Activated T-cell treated with anti-CD3 and anti-CD28 coated beads, Interleukin-2, amount 50 U/mL, for 72 hours (primary cell): ENCODE measurements around the gene DENND6A. TPM values are rescaled to one million over a fixed set of nuclear protein-coding genes. Genes with fewer than 3 reads are reported as not detected.

ENCODE experiments used
- ATAC-seq, 2 donors: fragments of 150-1000 bp; cut with Tn5 transposase; replicated peaks in 1 of 2; 2 replicates each; pipeline ENCODE4 v1.10.0; 2021; ENCODE audit warnings: moderate library complexity in 2 of 2, mild to moderate bottlenecking in 1 of 2
- DNase-seq, 2 donors: peaks; one replicate each; pipeline ENCODE4 v3.0.0; 2021 to 2022; ENCODE audit warnings: mixed read lengths in 1 of 2
- H3K27ac Mint-ChIP-seq: one replicate; pipeline ENCODE4 v1.8.0; 2022; ENCODE audit warnings: mild to moderate bottlenecking, moderate library complexity, mixed read lengths
- H3K27me3 Mint-ChIP-seq: one replicate; pipeline ENCODE4 v1.8.0; 2022; ENCODE audit warnings: low read depth, mixed read lengths
- H3K36me3 Mint-ChIP-seq, 2 donors: one replicate each; pipeline ENCODE4 v1.8.0; 2022; ENCODE audit warnings: mixed read lengths in 2 of 2, mild to moderate bottlenecking in 1 of 2; ENCODE audit not compliant: insufficient read depth in 2 of 2
- H3K4me1 Mint-ChIP-seq: one replicate; pipeline ENCODE4 v1.8.0; 2022; ENCODE audit warnings: low read depth, mixed read lengths
- H3K4me3 Mint-ChIP-seq, 2 donors: one replicate each; pipeline ENCODE4 v1.8.0; 2022; ENCODE audit warnings: mild to moderate bottlenecking in 2 of 2, mixed read lengths in 2 of 2, moderate library complexity in 2 of 2
- H3K9me3 Mint-ChIP-seq, 2 donors: one replicate each; pipeline ENCODE4 v1.8.0; 2022; ENCODE audit warnings: mixed read lengths in 2 of 2
- total RNA-seq, 2 donors: library from RNA; stranded (reverse); gene quantifications; one replicate each; pipeline ENCODE4 v1.2.3, GENCODE V29; 2022

DENND6A gene
- total RNA-seq, 2 donors from 2014 or later, result 19.1 to 22.5 TPM

DNA sequence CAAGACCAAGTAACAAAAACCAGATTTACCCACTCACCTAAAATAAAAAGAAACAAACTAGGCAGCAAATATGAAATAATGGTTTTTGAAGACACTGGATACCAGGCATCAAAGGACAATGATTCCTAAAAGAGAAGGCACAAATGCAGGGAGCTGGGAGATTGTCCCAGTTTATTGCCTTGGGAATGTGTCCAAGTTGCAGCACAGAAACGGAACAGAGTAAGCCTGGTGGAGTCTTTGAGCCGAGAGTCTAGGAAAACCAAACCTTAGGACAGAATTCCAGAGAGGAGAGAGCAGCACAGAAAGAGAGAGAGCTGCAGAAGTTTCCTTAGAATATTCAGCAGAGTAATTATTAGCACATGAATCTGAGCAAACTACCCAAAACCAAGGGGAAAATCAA, 87.9 kb downstream of the DENND6A start:
- Mint-ChIP-seq H3K36me3 (peaks cover 21 to 35% of the 10 kb centered on the region in 2 donors), H3K27me3 (no peaks in the 10 kb centered on the region), H3K27ac (no peak overlapping the region), H3K4me3 (no peak overlapping the region), H3K4me1 (peaks cover 2% of the 10 kb centered on the region), H3K9me3 (peaks cover 9 to 11% of the 10 kb centered on the region in 2 donors)
- DNase-seq, result no peak
- ATAC-seq, result no peak

- Mint-ChIP-seq H3K9me3 (no peaks in the 10 kb centered on the region), H3K27ac (peak overlapping the region; percentile 91), H3K4me1 (peaks cover 25% of the 10 kb centered on the region), H3K4me3 (peak overlapping the region in 1 of 2 donors; percentile 29), H3K27me3 (no peaks in the 10 kb centered on the region), H3K36me3 (peaks cover 10 to 15% of the 10 kb centered on the region in 2 donors)
- DNase-seq (no peak), ATAC-seq (no peak)
Observed at GRCh38 chr3:57600195-57600594, 92.7 kb downstream of the DENND6A start.

- Mint-ChIP-seq H3K9me3 (no peaks in the 10 kb centered on the region), H3K27ac (peak overlapping the region; percentile 99), H3K27me3 (no peaks in the 10 kb centered on the region), H3K4me3 (peak overlapping the region; percentile 96 to 97), H3K36me3 (peaks cover 8 to 12% of the 10 kb centered on the region in 2 donors), H3K4me1 (peaks cover 36% of the 10 kb centered on the region)
- no peak for DNase-seq
- no peak for ATAC-seq
Observed at GRCh38 chr3:57598765-57599360, 94.0 kb downstream of the DENND6A start.

- Mint-ChIP-seq H3K4me3 (peak within 1 kb of the TSS; percentile 96 to 97), H3K4me1 (peaks cover 50% of the 10 kb centered on the region), H3K27ac (peak within 1 kb of the TSS; percentile 99), H3K9me3 (no peaks in the 10 kb centered on the region), H3K36me3 (peaks cover 8 to 12% of the 10 kb centered on the region in 2 donors), H3K27me3 (no peaks in the 10 kb centered on the region)
- peak; percentile 94 for ATAC-seq
- peak; percentile 99 to 100 for DNase-seq
Observed at GRCh38 chr3:57597127-57597923, 95.6 kb downstream of the DENND6A start, which contains the start of gene ARF4. TSS of gene ARF4 (minus strand) at chr3:57597344. CDS start at chr3:57597140, 204 bp downstream.

GRCh38 chr3:57596495-57597126, 96.3 kb downstream of the DENND6A start:
- DNase-seq, result peak; percentile 69 to 71
- H3K9me3 Mint-ChIP-seq, result no peaks in the 10 kb centered on the region

DNA sequence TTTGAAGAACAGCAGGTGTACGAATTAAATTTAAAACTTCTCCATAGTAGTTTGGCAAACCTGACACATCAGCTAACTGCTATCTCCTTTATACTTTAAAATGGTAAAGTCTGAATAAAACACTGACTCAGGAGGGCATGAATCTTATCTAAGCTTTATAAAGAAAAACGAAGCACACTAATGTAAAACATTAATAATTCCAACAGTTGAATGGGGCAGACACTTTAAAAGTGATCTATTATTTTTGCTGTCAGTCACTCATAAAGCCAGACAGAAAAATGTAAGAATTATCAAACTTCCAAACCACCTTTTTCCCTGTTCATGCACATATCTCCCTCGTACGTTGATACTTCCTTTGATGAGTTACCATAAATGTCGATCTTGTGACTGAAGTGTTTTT, 98.3 kb downstream of the DENND6A start:
- H3K27ac Mint-ChIP-seq, result peak overlapping the region; percentile 99
- H3K4me3 Mint-ChIP-seq, result peak overlapping the region; percentile 96 to 97
- DNase-seq, result no peak
- H3K9me3 Mint-ChIP-seq, result no peaks in the 10 kb centered on the region
- peaks cover 6 to 16% of the 10 kb centered on the region in 2 donors for H3K36me3 Mint-ChIP-seq
- peaks cover 49% of the 10 kb centered on the region for H3K4me1 Mint-ChIP-seq
- no peaks in the 10 kb centered on the region for H3K27me3 Mint-ChIP-seq
- no peak for ATAC-seq

More at GRCh38 chr3:57596495-57597126, 96.3 kb downstream of the DENND6A start:
- peaks cover 6 to 14% of the 10 kb centered on the region in 2 donors for H3K36me3 Mint-ChIP-seq
- H3K4me1 Mint-ChIP-seq, result peaks cover 52% of the 10 kb centered on the region
- no peaks in the 10 kb centered on the region for H3K27me3 Mint-ChIP-seq
- peak in 1 of 2 donors; percentile 14 for ATAC-seq
- H3K27ac Mint-ChIP-seq, result peak overlapping the region; percentile 99
- H3K4me3 Mint-ChIP-seq, result peak overlapping the region; percentile 96 to 97

DNA sequence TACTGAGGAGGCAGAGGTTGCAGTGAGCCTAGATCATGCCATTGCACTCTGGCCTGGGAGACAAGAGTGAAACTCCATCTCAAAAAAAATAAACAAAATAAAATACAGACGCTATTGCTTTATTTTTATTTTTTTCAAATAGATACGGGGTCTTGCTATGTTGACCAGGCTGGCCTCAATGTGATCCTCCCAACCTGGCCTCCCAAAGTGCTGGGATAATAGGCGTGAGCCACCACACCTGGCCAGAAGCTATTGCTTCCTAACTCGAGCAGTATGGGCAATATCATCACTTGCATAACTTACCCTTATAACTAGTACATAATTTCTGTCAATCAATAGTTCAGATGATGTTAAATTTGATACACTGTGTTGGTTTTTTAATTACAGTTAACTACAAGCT, 98.7 kb downstream of the DENND6A start:
- Mint-ChIP-seq H3K4me1 (peaks cover 45% of the 10 kb centered on the region), H3K9me3 (no peaks in the 10 kb centered on the region), H3K27ac (peak overlapping the region; percentile 99), H3K36me3 (peaks cover 6 to 18% of the 10 kb centered on the region in 2 donors), H3K27me3 (no peaks in the 10 kb centered on the region), H3K4me3 (peak overlapping the region; percentile 96 to 97)
- ATAC-seq (no peak), DNase-seq (no peak)

GRCh38 chr3:57592306-57592705, 100.6 kb downstream of the DENND6A start:
- no peak for ATAC-seq
- peaks cover 43% of the 10 kb centered on the region for H3K4me1 Mint-ChIP-seq
- no peaks in the 10 kb centered on the region for H3K9me3 Mint-ChIP-seq
- no peaks in the 10 kb centered on the region for H3K27me3 Mint-ChIP-seq
- H3K27ac Mint-ChIP-seq, result no peak overlapping the region
- no peak for DNase-seq
- H3K36me3 Mint-ChIP-seq, result peaks cover 3 to 15% of the 10 kb centered on the region in 2 donors
- no peak overlapping the region for H3K4me3 Mint-ChIP-seq

GRCh38 chr3:57587905-57588304, 105.0 kb downstream of the DENND6A start:
- ATAC-seq (no peak), DNase-seq (no peak)
- H3K36me3 Mint-ChIP-seq, result peaks cover 1 to 10% of the 10 kb centered on the region in 2 donors
- H3K4me3 Mint-ChIP-seq, result no peak overlapping the region
- no peaks in the 10 kb centered on the region for H3K9me3 Mint-ChIP-seq
- peaks cover 40% of the 10 kb centered on the region for H3K4me1 Mint-ChIP-seq
- no peaks in the 10 kb centered on the region for H3K27me3 Mint-ChIP-seq
- H3K27ac Mint-ChIP-seq, result peak overlapping the region; percentile 30

- H3K36me3 Mint-ChIP-seq, result peaks cover 1 to 9% of the 10 kb centered on the region in 2 donors
- peaks cover 35% of the 10 kb centered on the region for H3K4me1 Mint-ChIP-seq
- no peaks in the 10 kb centered on the region for H3K9me3 Mint-ChIP-seq
- DNase-seq (peak; percentile 20 to 22), ATAC-seq (peak; percentile 47 to 62)
- peak overlapping the region; percentile 83 for H3K27ac Mint-ChIP-seq
- no peaks in the 10 kb centered on the region for H3K27me3 Mint-ChIP-seq
- H3K4me3 Mint-ChIP-seq, result peak overlapping the region in 1 of 2 donors; percentile 34
Observed at GRCh38 chr3:57586778-57587177, 106.1 kb downstream of the DENND6A start.

- H3K27ac Mint-ChIP-seq, result peak overlapping the region; percentile 24
- H3K36me3 Mint-ChIP-seq, result no peaks in the 10 kb centered on the region
- no peaks in the 10 kb centered on the region for H3K27me3 Mint-ChIP-seq
- no peak overlapping the region for H3K4me3 Mint-ChIP-seq
- no peak for ATAC-seq
- H3K4me1 Mint-ChIP-seq, result peaks cover 37% of the 10 kb centered on the region
- no peak for DNase-seq
- H3K9me3 Mint-ChIP-seq, result no peaks in the 10 kb centered on the region
Observed at GRCh38 chr3:57583544-57583943, 109.3 kb downstream of the DENND6A start.

- no peaks in the 10 kb centered on the region for H3K27me3 Mint-ChIP-seq
- H3K4me3 Mint-ChIP-seq, result no peak overlapping the region
- H3K27ac Mint-ChIP-seq, result no peak overlapping the region
- DNase-seq (no peak), ATAC-seq (no peak)
- H3K9me3 Mint-ChIP-seq, result no peaks in the 10 kb centered on the region
- H3K36me3 Mint-ChIP-seq, result no peaks in the 10 kb centered on the region
- peaks cover 32% of the 10 kb centered on the region for H3K4me1 Mint-ChIP-seq
Observed at GRCh38 chr3:57582474-57583168, 110.3 kb downstream of the DENND6A start.
